A549 treated with ZK216348 at 1 μM for 4 hours (cell line): ENCODE measurements around the gene COA8. TPM values are rescaled to one million over a fixed set of nuclear protein-coding genes. Genes with fewer than 3 reads are reported as not detected.

Experiments used
- total RNA-seq: library from RNA; stranded (reverse); fragments of 200-300 nt; extraction: Qiagen RNA extraction; gene quantifications from 5 replicates; pipeline ENCODE4 v1.2.3, GENCODE V29; 2022; ENCODE audit warnings: low read depth

The COA8 gene, protein sequence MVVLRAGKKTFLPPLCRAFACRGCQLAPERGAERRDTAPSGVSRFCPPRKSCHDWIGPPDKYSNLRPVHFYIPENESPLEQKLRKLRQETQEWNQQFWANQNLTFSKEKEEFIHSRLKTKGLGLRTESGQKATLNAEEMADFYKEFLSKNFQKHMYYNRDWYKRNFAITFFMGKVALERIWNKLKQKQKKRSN
- 49.8 to 59.6 TPM (median 51.8 TPM) in 5 replicates for total RNA-seq

DNA sequence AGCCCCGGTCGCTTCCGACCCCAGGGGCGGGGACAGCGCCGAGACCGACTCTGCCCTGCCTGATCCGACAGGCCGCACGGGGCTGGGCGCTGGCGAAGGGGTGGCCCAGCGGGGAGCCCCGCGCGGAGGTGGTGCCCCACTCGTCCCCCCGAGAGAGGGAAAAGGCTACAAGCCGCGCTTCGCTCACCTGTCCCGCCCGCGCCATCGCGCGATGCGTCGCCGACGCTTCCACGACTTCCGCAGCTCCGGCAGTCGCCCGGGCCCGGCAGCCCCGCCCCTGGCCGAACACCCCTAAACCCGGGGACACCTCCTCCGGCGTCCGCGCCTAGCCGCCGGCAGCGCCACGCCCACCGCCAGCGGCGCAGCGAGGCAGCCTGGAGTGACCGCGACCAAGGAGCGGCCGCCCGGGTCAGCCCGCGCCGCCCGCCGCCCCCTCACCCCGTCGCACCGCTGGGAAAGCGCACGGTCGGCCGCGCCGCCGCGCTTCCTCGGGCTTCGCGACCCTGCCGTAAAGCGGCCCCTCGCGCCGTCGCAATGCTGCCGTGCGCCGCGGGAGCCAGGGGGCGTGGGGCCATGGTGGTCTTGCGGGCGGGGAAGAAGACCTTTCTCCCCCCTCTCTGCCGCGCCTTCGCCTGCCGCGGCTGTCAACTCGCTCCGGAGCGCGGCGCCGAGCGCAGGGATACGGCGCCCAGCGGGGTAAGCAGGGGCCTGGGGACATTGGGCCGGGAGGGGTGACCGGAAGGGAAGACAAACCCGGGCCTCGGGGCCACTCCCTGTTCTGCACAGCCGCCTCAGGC is at the start of gene COA8, which contains the start of gene BAG5:
Gene COA8 (plus strand): TSS at position 532 of the 797 bp plus-strand sequence. CDS start 42 bp downstream, at position 574.
Gene BAG5 (minus strand): TSS at position 229 of the 797 bp plus-strand sequence. CDS start 1,493 bp downstream, outside the sequence.

DNA sequence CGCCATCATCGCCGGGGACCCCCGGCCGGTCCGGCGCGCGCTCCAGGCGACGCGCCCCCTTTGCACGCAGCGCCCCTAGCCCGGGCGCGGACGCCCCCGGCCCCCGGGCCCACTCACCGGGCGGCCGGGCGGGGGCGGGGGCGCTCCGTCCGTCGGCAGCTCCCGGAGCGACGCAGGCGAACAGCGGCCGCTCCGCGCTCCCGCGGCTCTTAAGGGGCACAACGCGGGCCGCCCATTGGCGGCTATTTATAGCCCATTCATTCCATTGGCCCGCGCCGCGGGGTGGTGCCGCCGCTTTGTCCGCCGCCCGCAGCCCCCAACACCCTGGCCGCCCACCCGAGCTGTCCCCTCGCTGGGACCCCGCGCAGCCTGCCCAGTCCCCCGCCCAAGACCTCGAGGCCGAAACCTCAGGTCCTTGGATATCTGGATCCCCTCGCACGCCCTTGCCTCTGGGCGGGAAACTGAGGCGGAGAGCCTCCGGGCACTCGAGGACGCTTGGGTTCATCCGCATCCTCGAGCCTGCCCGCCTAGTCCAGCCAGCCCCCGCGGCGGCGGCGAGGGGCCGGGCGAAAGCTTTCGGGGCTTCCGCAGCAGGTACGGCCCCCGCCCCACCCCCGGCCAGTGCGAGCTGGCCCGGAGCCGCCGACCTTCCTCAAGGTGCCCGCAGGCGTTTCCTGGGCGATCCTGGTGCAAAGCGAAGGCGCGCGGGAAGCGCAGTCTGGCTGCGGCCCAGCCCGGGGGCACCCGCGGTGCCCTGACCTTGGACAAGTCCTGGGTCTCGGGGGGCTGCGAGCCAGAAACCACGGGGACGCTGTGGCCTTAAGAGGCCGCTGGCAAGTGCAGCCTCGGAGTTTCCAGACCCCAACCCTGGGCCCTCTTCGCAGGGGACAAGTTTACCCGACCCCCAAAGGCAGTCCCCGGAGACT is 39.8 kb upstream of the COA8 start, which contains the start of gene CKB:
Gene CKB (minus strand): TSS at position 182 of the 926 bp plus-strand sequence. CDS start 337 bp downstream, outside the sequence.

DNA sequence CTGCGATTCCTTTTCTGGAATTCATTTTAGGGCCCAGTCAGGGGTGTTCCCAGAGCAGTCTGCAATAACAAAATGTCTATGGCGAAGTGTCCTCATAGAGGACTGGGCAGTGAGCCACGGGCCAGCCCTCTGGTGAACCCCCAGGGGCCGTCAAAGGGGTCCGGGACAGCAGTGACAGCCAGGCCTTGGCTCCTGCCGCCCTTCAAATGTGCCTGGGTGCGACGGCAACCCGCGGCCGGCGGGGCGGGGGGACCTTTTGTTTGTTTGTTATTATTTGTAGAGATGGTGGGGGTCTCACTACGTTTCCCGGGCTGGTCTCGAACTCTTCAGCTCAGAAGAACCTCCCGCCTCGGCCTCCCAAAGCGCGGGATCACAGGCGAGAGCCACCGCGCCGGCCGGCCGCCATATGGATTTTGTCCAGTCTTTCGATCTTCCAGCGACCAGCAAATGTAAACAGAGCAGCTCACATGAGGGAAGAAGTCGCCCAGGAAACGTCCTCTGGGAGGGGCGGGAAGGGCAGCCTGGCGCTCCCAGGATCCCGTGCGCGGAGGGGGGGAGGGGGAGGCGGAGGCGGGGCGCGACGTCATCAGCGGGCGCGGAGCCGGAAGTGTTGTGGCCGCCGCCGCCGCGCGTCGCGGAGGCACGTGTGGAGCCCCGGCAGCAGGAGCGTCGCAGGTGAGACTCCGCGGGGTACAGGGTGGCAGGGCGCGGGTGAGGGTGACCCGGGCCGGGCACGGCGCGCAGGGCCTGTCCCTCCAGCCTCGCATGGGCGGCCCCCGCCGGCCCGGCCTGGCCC is 34.0 kb upstream of the COA8 start, which contains the start of gene TRMT61A:
Gene TRMT61A (plus strand): TSS at position 610 of the 796 bp plus-strand sequence. CDS start 783 bp downstream, outside the sequence.

GRCh38 chr14:103628684-103629502 is 66.1 kb downstream of the COA8 start, which contains the start of gene KLC1:
Gene KLC1 (plus strand): TSS chr14:103629211. CDS start chr14:103654565, 25,354 bp downstream.

Other genes with a start within 250 kb of the COA8 start
- 197 to 305 TPM (median 284 TPM) in 5 replicates for gene EIF5, start 228.7 kb upstream of the COA8 start, total RNA-seq
- gene MARK3, start 177.5 kb upstream of the COA8 start, total RNA-seq = 55.5 to 73.3 TPM (median 57.5 TPM) in 5 replicates
- 65.1 to 115 TPM (median 109 TPM) in 5 replicates for gene CKB, start 40.1 kb upstream of the COA8 start, total RNA-seq
- 13.3 to 29.5 TPM (median 26.9 TPM) in 5 replicates for gene TRMT61A, start 33.8 kb upstream of the COA8 start, total RNA-seq
- gene BAG5, start 303 bp upstream of the COA8 start, total RNA-seq = 19.8 to 26.3 TPM (median 25.6 TPM) in 5 replicates
- gene KLC1, start 66.3 kb downstream of the COA8 start, total RNA-seq = 77.1 to 121 TPM (median 119 TPM) in 5 replicates
- 27.3 to 34.1 TPM (median 29.0 TPM) in 5 replicates for gene XRCC3, start 152.5 kb downstream of the COA8 start, total RNA-seq
- gene ZFYVE21, start 152.8 kb downstream of the COA8 start, total RNA-seq = 33.8 to 44.5 TPM (median 38.8 TPM) in 5 replicates